Measurements from ENCODE around the gene ARHGAP42. TPM values are rescaled to one million over a fixed set of nuclear protein-coding genes. Genes with fewer than 3 reads are reported as not detected.

The ARHGAP42 gene
- polyA plus RNA-seq, 3 donors: 0.13 TPM; not detected in 2

- no peak overlapping the region for H3K27ac Mint-ChIP-seq
- TF ChIP-seq CTCF (IDR thresholded peaks at IDR 0.05): no peak
- no peak overlapping the region for H3K4me2 ChIP-seq (replicated peaks; ENCODE audit: extremely low read depth, low read length, poor library complexity, severe bottlenecking)
- no peaks in the 10 kb centered on the region for H3K4me1 ChIP-seq (ENCODE audit: control insufficient read depth in 1 of 2, insufficient read depth in 2 of 2, low read length in 2 of 2)
- H3K27ac ChIP-seq (ENCODE audit: low read depth in 1 of 2, low read length in 2 of 2): no peak overlapping the region
- no peaks in the 10 kb centered on the region for H3K79me2 ChIP-seq (ENCODE audit: insufficient read depth, low read length)
- no peak overlapping the region for H3K4me3 ChIP-seq (replicated peaks in 1 of 3; ENCODE audit: low read depth in 2 of 3, low read length in 3 of 3)
- intact Hi-C loops (cut with micrococcal nuclease): no loop called here
- no peaks in the 10 kb centered on the region for H3K36me3 Mint-ChIP-seq
- H4K20me1 ChIP-seq (ENCODE audit: insufficient read depth, low read length): no peaks in the 10 kb centered on the region
- peaks cover 0 to 1% (median 0%) of the 10 kb centered on the region in 3 donors for H3K27me3 Mint-ChIP-seq (ENCODE audit: low read depth in 3 of 3)
- no peaks in the 10 kb centered on the region for H3K27me3 ChIP-seq (ENCODE audit: control insufficient read depth in 2 of 2, insufficient read depth in 2 of 2, low read length in 2 of 2)
- DNase-seq: no peak
- no peak overlapping the region for H3K4me3 Mint-ChIP-seq
- no peaks in the 10 kb centered on the region for H3K36me3 ChIP-seq (replicated peaks in 1 of 2; ENCODE audit: control insufficient read depth in 1 of 2, insufficient read depth in 2 of 2, low read length in 2 of 2)
- H3K9me3 ChIP-seq (replicated peaks in 1 of 2; ENCODE audit: control insufficient read depth in 1 of 2, insufficient read depth in 1 of 2, low read length in 2 of 2): no peaks in the 10 kb centered on the region
- 100% methylated on average over 1 of the region's 2 CpGs for WGBS (ENCODE audit: insufficient coverage)
- peaks cover 0 to 7% (median 2%) of the 10 kb centered on the region in 7 donors for H3K9me3 Mint-ChIP-seq
- no peaks in the 10 kb centered on the region for H3K4me1 Mint-ChIP-seq
- H2AFZ ChIP-seq (ENCODE audit: insufficient read depth, low read depth, low read length, poor library complexity, severe bottlenecking): no peak overlapping the region
- no peak overlapping the region for H3K9ac ChIP-seq (ENCODE audit: insufficient read depth, low read length, poor library complexity, severe bottlenecking)
Observed at GRCh38 chr11:100800202-100800601, 113.1 kb downstream of the ARHGAP42 start.

- no peaks in the 10 kb centered on the region for H4K20me1 ChIP-seq (ENCODE audit: insufficient read depth, low read length)
- no peak for DNase-seq
- H3K9me3 Mint-ChIP-seq: peaks cover 0 to 7% (median 2%) of the 10 kb centered on the region in 7 donors
- no peak overlapping the region for H3K27ac Mint-ChIP-seq
- H3K27ac ChIP-seq (ENCODE audit: low read depth in 1 of 2, low read length in 2 of 2): no peak overlapping the region
- H3K4me3 Mint-ChIP-seq: no peak overlapping the region
- H3K27me3 Mint-ChIP-seq (ENCODE audit: low read depth in 3 of 3): peaks cover 0 to 1% (median 0%) of the 10 kb centered on the region in 3 donors
- no peaks in the 10 kb centered on the region for H3K27me3 ChIP-seq (ENCODE audit: control insufficient read depth in 2 of 2, insufficient read depth in 2 of 2, low read length in 2 of 2)
- intact Hi-C loops (cut with micrococcal nuclease): no loop called here
- TF ChIP-seq CTCF (IDR thresholded peaks at IDR 0.05): no peak
- no peaks in the 10 kb centered on the region for H3K36me3 Mint-ChIP-seq
- no peak overlapping the region for H2AFZ ChIP-seq (ENCODE audit: insufficient read depth, low read depth, low read length, poor library complexity, severe bottlenecking)
- no peak overlapping the region for H3K9ac ChIP-seq (ENCODE audit: insufficient read depth, low read length, poor library complexity, severe bottlenecking)
- no peaks in the 10 kb centered on the region for H3K4me1 Mint-ChIP-seq
- H3K9me3 ChIP-seq (replicated peaks in 1 of 2; ENCODE audit: control insufficient read depth in 1 of 2, insufficient read depth in 1 of 2, low read length in 2 of 2): no peaks in the 10 kb centered on the region
- H3K4me1 ChIP-seq (ENCODE audit: control insufficient read depth in 1 of 2, insufficient read depth in 2 of 2, low read length in 2 of 2): no peaks in the 10 kb centered on the region
- no peak overlapping the region for H3K4me2 ChIP-seq (replicated peaks; ENCODE audit: extremely low read depth, low read length, poor library complexity, severe bottlenecking)
- H3K4me3 ChIP-seq (replicated peaks in 1 of 3; ENCODE audit: low read depth in 2 of 3, low read length in 3 of 3): no peak overlapping the region
- H3K79me2 ChIP-seq (ENCODE audit: insufficient read depth, low read length): no peaks in the 10 kb centered on the region
- H3K36me3 ChIP-seq (replicated peaks in 1 of 2; ENCODE audit: control insufficient read depth in 1 of 2, insufficient read depth in 2 of 2, low read length in 2 of 2): no peaks in the 10 kb centered on the region
- no CpG with 5 or more reads among the region's 3 CpGs for WGBS (ENCODE audit: insufficient coverage)
Observed at GRCh38 chr11:100801225-100801999, 114.3 kb downstream of the ARHGAP42 start.

All from CD14-positive monocyte (primary cell).